Globus pallidus (tissue), 1 donor: Measurements from ENCODE around the gene BRCA1.
A peak's percentile ranks its signal among the peaks of the same experiment; 100 is the strongest.
"Not testable (repeated sequence)": the region's sequence is repeated elsewhere in the genome, so short reads cannot be mapped to it uniquely, and the experiment has no call there.

Experiments used
- DNase-seq: peaks from one replicate; pipeline ENCODE4 v3.0.0-alpha.2; 2015; ENCODE audit warnings: low spot score

The BRCA1 gene

GRCh38 chr17:43003542-43004172 lies 121.5 kb downstream of the BRCA1 start:
- DNase-seq: no peak

- DNase-seq: not testable (repeated sequence)
Observed at GRCh38 chr17:43000894-43001293, 124.3 kb downstream of the BRCA1 start.

GRCh38 chr17:42999003-42999525 lies 126.1 kb downstream of the BRCA1 start:
- DNase-seq: no peak

- DNase-seq: peak; percentile 100
Observed at GRCh38 chr17:42997984-42998938, 126.9 kb downstream of the BRCA1 start, which contains the start of gene RPL27. TSS of gene RPL27 (plus strand) at chr17:42998419. CDS start at chr17:42998751, 332 bp downstream.

- DNase-seq: no peak
Observed at GRCh38 chr17:42997390-42997983, 127.7 kb downstream of the BRCA1 start.
